Breast epithelium (tissue), 3 donors: ENCODE measurements around the gene CNOT1.

Source experiments
- CTCF ChIP-seq, 3 donors: fragments of 450-650 bp; IDR thresholded peaks; one replicate each; pipeline ENCODE4 v1.5.1; 2016 to 2017; ENCODE audit warnings: antibody characterized with exemption in 3 of 3, mild to moderate bottlenecking in 3 of 3, moderate library complexity in 3 of 3
- POLR2A ChIP-seq: fragments of 450-650 bp; IDR thresholded peaks from one replicate; pipeline ENCODE4 v1.6.1; 2016; ENCODE audit warnings: antibody characterized with exemption, mild to moderate bottlenecking, moderate library complexity

GRCh38 chr16:58620396-58620795, 9.2 kb downstream of the CNOT1 start:
- TF ChIP-seq CTCF (IDR thresholded peaks at IDR 0.05) = no peak
- TF ChIP-seq POLR2A = no peak
